ENCODE results near the gene AP3S1.

The AP3S1 gene

DNA sequence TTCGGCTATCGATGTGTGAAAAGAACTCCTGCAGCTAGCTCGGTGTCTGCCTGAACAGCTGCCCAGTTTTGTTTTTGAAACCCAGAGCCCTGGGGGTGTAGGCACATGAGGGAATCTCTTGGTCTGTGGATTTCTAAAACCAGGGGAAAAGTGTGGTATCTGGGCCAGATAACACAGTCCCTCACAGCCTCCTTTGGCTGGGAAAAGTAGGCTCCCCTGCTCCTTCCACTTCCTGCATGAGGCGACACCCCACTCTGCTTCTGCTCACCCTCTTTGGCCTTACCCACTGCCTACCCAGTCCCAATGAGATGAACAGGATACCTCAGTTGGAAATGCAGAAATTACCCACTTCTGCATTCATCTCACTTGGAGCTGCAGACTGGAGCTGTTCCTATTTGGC is 15.8 kb upstream of the AP3S1 start:
- DNase-seq (ENCODE audit: low spot score) = no peak

DNA sequence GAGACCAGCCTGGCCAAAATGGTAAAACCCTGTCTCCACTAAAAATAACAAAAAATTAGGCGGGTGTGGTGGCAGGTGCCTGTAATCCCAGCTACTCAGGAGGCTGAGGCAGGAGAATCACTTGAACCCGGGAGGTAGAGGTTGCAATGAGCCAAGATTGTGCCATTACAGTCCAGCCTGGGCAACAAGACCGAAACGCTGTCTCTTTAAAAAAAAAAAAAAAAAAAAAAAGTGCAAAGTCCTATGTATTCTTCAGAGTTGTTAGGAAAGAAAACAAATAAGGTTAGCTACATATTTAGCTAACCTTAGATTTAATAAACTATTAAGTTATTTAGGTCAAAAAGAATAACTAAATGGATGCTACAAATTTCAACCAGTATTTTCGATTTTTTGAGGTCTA is 11.8 kb upstream of the AP3S1 start:
- DNase-seq (ENCODE audit: low spot score) = no peak

DNA sequence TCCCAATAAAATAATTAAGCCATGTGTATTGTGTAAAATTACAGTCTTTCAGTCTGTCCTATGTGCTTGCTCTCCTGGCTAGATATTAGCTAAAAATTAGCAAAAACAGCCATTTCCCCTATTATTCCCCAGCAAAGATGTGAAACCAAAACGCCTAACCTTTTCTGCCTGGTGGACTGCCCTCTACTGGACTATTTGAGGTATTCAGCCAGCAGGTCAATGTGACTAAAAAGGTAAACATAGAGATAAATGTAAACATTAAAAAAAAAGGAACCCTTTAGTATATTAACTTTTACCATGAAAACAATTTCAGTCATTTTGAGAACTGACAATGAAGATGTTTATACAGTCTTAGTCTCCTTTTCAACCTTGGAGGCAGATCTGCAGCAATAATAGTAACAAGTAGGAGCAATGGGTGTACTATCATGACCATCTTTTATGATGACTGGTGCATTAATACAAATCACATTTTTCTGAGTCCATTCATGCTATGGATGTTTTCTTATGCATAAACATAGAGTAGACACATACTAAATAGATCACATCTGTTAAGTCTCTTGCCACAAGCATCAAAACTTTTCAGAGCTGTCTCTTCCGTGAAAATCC is 10.5 kb upstream of the AP3S1 start:
- DNase-seq (ENCODE audit: low spot score) = peak; percentile 39

GRCh38 chr5:115835481-115835880 is 6.3 kb upstream of the AP3S1 start:
- DNase-seq (ENCODE audit: low spot score) = no peak

DNA sequence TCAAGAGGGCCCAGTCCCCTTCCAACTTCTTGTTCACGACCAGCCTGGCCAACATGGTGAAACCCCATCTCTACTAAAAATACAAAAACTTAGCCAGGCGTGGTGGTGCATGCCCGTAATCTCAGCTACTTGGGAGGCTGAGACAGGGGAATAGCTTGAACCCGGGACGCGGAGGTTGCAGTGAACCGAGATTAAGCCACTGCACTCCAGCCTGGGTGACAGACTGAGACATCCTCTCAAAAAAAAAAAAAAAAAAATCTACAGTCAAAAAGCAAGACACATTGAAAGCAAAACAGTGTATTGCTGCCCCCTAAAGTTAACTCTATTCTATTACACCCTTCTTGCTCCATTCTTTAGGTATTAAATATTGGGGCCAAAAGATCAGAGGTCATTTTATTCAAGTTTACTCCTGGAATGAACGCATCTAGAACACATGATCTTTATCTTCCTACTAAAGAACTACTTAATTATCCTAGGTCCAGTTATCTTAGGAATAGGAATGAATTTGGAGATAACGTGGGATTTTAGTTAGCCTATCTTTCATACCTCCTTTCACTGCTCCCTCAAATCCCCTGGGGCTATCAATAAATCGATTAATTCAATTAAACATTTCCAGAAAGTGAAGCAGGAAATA is 2.7 kb upstream of the AP3S1 start:
- peak; percentile 72 for DNase-seq (ENCODE audit: low spot score)

- no peak for DNase-seq (ENCODE audit: low spot score)
These were observed 862 bp upstream of the AP3S1 start for GRCh38 chr5:115840873-115841272.

DNA sequence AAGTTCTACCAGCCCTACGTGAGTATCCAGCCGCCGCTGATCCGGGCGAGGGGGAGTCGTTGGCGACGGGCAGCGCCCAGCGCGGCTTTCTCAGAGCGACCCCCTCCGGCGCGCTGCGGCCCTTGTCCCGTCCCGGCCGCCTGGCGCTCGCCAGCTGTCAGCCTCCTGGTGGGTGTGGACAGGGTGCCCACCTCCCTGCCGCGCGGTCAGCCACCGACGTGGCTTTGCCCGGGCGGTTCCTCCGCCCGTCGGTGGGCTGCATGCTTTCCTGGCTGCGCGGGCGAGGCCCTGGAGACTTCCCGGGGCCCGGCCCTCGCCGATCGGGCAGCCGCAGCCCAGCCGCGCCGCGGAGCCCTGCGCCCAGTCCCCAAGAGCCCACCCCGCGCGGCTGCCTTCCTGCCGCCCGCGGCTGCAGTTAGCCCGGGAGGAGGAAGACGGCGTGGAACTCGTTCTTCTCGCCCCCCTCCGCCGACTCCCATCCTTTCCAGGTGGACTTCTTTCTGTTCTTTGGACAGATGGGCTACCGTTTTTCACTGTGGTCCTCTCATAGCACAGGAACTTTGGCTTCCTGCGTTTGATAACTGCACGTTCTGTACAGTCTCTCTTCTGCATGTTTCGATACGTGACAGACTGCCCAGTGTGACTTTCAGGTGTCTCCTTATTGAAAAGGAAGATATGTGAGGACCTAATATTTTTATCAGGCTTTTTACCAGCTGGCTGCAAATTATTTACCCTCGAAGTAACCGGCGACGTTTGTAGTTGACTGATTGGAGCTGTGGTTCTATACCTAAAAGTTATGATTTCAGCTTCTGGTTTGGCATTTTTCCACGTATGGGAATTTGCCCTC is 577 bp downstream of the AP3S1 start:
- peak; percentile 26 for DNase-seq (ENCODE audit: low spot score)

GRCh38 chr5:115842952-115843351 is 1.2 kb downstream of the AP3S1 start:
- DNase-seq (ENCODE audit: low spot score) = no peak

- DNase-seq (ENCODE audit: low spot score) = no peak
These were observed 1.9 kb downstream of the AP3S1 start for GRCh38 chr5:115843444-115844130.

GRCh38 chr5:115844321-115844817 is 2.6 kb downstream of the AP3S1 start:
- DNase-seq (ENCODE audit: low spot score) = no peak

DNA sequence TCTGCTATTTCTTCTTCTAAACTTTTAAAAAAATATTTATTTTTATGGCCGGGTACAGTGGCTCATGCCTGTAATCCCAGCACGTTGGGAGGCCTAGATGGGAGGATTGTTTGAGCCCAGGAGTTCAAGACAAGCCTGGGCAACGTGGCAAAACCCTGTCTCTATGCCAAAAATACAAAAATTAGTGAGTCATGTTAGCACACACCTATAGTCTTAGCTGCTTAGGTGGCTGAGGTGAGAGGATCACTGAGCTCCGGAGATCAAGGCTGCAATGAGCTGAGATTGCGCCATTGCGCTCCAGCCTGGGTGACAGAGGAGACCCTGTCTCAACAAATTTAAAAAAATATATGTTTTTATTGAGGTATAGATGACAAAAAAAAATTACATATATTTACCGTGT is 5.6 kb downstream of the AP3S1 start:
- no peak for DNase-seq (ENCODE audit: low spot score)

DNA sequence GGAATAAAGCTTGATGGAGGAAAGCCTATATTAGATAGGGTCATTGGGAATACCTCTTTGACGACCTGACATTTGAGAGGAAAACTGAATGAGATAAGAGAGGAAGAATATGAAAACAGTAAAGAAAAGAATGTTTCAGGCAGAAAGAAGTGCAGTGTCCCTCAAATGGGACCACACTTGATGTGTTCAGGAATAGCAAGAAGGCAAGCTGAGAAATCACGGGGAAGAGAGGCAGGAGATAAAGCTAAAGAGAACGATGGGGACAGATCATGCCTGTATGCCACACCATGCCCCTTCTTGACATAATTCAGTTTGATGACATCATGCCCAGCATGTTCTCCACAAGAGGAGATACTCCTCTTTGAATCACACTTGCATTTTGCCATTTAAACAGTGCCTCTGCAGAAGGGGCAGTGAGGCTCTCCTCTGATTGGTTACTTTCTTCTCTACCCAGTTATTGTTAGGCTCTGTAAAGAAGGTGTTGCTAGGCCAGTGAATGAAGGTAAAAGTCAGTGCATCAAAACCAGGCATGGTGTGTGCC is 7.6 kb downstream of the AP3S1 start:
- DNase-seq (ENCODE audit: low spot score) = no peak

GRCh38 chr5:115850744-115851416 is 9.1 kb downstream of the AP3S1 start:
- DNase-seq (ENCODE audit: low spot score) = no peak

GRCh38 chr5:115854139-115854538 is 12.4 kb downstream of the AP3S1 start:
- DNase-seq (ENCODE audit: low spot score) = no peak

DNA sequence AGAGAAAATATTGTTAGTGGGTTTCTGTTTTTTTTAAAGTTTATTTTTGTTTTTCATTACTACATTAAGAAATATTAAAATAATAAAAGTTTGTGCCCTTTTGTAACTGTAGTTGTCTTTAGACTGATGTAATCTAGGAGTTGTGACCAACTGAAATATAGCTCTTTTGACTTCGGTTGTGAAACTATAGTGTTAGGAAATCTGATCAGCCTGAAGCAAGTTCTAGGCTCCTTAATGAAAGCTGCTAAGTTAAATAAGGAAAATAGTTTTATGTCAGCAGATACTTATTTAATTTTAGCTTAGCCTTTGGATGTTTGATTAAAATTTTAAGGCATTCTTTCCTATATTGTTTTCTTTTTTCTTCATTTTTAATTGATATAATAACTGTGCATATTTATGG is 14.2 kb downstream of the AP3S1 start:
- no peak for DNase-seq (ENCODE audit: low spot score)

DNA sequence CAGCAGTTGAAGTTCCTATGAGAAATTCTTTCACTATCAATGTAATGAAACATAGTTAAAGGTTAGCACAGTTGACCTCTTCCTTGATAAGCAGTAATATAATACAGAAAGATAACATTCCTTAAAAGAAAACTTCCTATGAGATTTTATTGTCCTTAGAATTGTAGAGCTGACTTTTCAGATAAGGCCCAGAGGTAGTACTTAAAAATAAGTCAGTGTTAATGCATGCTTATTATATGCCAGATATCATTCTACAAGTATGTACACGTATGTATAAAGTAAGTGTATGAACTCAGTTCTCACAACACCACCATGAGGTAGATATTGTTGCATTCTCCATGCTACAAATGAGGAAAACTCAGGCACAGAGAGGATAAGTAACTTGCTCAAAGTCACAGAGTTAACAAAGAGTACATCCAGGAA is 15.3 kb downstream of the AP3S1 start:
- DNase-seq (ENCODE audit: low spot score) = no peak

DNA sequence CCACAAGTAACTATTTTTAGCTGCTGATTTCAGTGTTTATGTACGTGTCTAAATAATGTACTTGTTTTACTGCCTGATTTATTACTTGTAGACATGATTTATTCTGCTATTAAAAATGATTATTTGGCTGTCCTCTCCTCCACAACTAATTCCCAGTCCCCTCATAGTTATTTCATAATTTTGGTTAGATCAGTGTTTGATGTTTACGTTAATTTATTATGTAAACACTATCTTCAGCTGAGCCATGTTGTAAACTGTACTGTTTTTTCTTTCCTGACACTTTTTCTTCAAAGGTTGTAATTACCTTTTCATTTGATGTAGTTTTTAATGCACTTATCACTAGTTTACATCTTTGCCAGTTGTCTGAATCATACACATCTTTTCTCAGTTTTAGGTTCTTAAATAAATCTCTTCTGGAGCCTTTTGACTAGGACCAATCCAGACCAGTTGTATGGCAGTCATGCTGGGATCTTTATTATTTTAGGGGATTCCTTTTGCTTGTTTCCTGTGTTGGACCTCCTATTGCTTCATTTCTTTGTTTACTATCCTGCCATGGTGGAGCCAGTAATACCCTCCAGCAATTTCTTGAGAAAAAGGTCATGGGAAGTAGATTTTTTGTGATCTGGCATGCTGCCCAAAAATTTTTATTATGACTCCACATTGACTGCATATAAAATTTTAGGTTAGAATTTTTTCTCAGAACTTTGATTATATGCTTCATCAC is 16.1 kb downstream of the AP3S1 start:
- DNase-seq (ENCODE audit: low spot score) = no peak

- no peak for DNase-seq (ENCODE audit: low spot score)
These were observed 16.7 kb downstream of the AP3S1 start for GRCh38 chr5:115858396-115858795.

- DNase-seq (ENCODE audit: low spot score) = no peak
These were observed 17.6 kb downstream of the AP3S1 start for GRCh38 chr5:115859378-115859777.

DNA sequence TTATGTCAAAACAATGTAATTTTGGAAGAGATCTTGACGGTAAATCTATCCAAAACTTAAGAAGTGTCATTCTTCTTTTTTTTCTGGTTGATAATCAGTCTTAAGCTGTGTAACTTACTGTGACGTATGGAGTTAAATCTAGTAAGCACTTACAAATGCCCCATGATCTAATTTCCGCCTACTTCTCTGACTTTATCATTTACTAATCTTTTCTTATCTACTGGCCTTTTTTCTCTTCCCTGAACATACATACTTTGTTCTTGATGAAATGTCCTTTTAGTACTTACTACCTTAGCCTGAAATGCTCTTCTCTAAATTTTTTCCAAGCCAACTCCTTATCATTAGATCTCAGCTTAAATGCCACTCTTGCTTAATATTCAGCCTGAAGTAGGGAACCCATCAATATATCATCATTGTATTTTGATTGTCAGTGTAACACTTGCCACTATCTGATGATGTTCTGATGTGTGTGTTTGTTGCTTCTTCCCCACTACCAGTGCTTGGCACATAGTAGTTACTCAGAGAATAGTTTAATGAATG is 27.6 kb downstream of the AP3S1 start:
- DNase-seq (ENCODE audit: low spot score) = no peak

- no peak for DNase-seq (ENCODE audit: low spot score)
These were observed 30.7 kb downstream of the AP3S1 start for GRCh38 chr5:115872447-115872846.

Data from activated CD4-positive, alpha-beta T cell treated with anti-CD3 and anti-CD28 coated beads, Interleukin-2, Interleukin-4, amounts not matched to agents 100 ng/mL and 50 ng/mL, durations not matched to agents 16 hours and 8 hours (primary cell).